22Rv1 (cell line): ENCODE data around the gene XYLT2.

Experiments used
- CTCF ChIP-seq: fragments of 450-650 bp; IDR thresholded peaks from 2 replicates; pipeline ENCODE4 v1.5.1; 2017; ENCODE audit warnings: mild to moderate bottlenecking
- ZFX ChIP-seq: fragments of 450-650 bp; IDR thresholded peaks from 2 replicates; pipeline ENCODE4 v1.6.1; 2017; ENCODE audit warnings: antibody characterized with exemption, borderline replicate concordance

GRCh38 chr17:50317121-50317520 is 28.8 kb upstream of the XYLT2 start:
- TF ChIP-seq CTCF = no peak
- TF ChIP-seq ZFX = no peak
